DND-41 (cell line): ENCODE results near the gene GADD45G.

ENCODE experiments used
- ATAC-seq: fragments of 200-7000 bp; cut with Tn5 transposase; 3 replicates; pipeline ENCODE4 v1.9.1; 2021; ENCODE audit warnings: low read depth; ENCODE audit not compliant: insufficient read depth
- DNase-seq: peaks from one replicate; pipeline ENCODE4 v3.0.0-alpha.2; 2020
- H2AFZ ChIP-seq: 2 replicates; pipeline ENCODE4 v1.6.0; 2012; ENCODE audit warnings: low read depth, low read length
- H3K27ac ChIP-seq: 2 replicates; pipeline ENCODE4 v1.5.1; 2012; ENCODE audit warnings: low read length, inconsistent platforms
- H3K27me3 ChIP-seq: fragments of 200-600 bp; sonication (generic); 2 replicates; pipeline ENCODE4 v1.6.0; 2012; ENCODE audit warnings: low read length, mild to moderate bottlenecking, inconsistent platforms; ENCODE audit not compliant: insufficient read depth, poor library complexity
- H3K36me3 ChIP-seq: 2 replicates; pipeline ENCODE4 v1.5.1; 2012; ENCODE audit warnings: low read length, inconsistent platforms; ENCODE audit not compliant: insufficient read depth
- H3K4me1 ChIP-seq: 2 replicates; pipeline ENCODE4 v1.5.1; 2012; ENCODE audit warnings: mild to moderate bottlenecking, low read length; ENCODE audit not compliant: insufficient read depth
- H3K4me2 ChIP-seq: 2 replicates; pipeline ENCODE4 v1.6.0; 2012; ENCODE audit warnings: mild to moderate bottlenecking, moderate library complexity, low read length, inconsistent platforms; ENCODE audit not compliant: insufficient read depth
- H3K4me3 ChIP-seq, 2 experiments: fragments of 200-600 bp in 1 of 2; shearing (Covaris generic) in 1 of 2; 2 replicates each; pipeline ENCODE4 v1.5.1; 2012 to 2016; ENCODE audit warnings: inconsistent platforms in 2 of 2, low read length in 2 of 2, mild to moderate bottlenecking in 2 of 2, low read depth in 1 of 2, moderate library complexity in 1 of 2
- H3K79me2 ChIP-seq: 2 replicates; pipeline ENCODE4 v1.6.0; 2012; ENCODE audit warnings: low read length, inconsistent platforms; ENCODE audit not compliant: insufficient read depth
- H3K9ac ChIP-seq: 2 replicates; pipeline ENCODE4 v1.6.0; 2012; ENCODE audit warnings: low read depth, mild to moderate bottlenecking, inconsistent platforms, low read length, moderate library complexity
- H3K9me3 ChIP-seq: 2 replicates; pipeline ENCODE4 v1.5.1; 2012; ENCODE audit warnings: low read length, moderate library complexity, mild to moderate bottlenecking, inconsistent platforms; ENCODE audit not compliant: insufficient read depth, severe bottlenecking
- H4K20me1 ChIP-seq: 2 replicates; pipeline ENCODE4 v1.6.0; 2012; ENCODE audit warnings: low read length; ENCODE audit not compliant: insufficient read depth
- CTCF ChIP-seq: IDR thresholded peaks from 2 replicates; pipeline ENCODE4 v1.5.1; 2012; ENCODE audit warnings: borderline replicate concordance, low read length, moderate library complexity, mild to moderate bottlenecking; ENCODE audit not compliant: poor library complexity, severe bottlenecking; ENCODE audit errors: extremely low read depth
- EZH2 ChIP-seq: IDR thresholded peaks from 3 replicates; pipeline ENCODE4 v1.6.1; 2012; ENCODE audit warnings: borderline replicate concordance, low read depth, mild to moderate bottlenecking, moderate library complexity, low read length, inconsistent platforms; ENCODE audit not compliant: severe bottlenecking

Gene GADD45G

GRCh38 chr9:89586311-89586710, 18.5 kb upstream of the GADD45G start:
- Histone ChIP-seq H3K9ac (no peak overlapping the region), H3K27me3 (peaks cover 5% of the 10 kb centered on the region), H3K36me3 (no peaks in the 10 kb centered on the region), H4K20me1 (no peaks in the 10 kb centered on the region), H2AFZ (no peak overlapping the region), H3K4me2 (no peak overlapping the region), H3K4me3 (no peak overlapping the region), H3K9me3 (no peaks in the 10 kb centered on the region), H3K79me2 (no peaks in the 10 kb centered on the region), H3K4me1 (no peaks in the 10 kb centered on the region), H3K27ac (no peak overlapping the region)
- ATAC-seq: no peak
- no peak for TF ChIP-seq EZH2
- TF ChIP-seq CTCF: no peak
- no peak for DNase-seq

- H3K36me3 ChIP-seq: no peaks in the 10 kb centered on the region
- ATAC-seq: no peak
- H3K27me3 ChIP-seq: peaks cover 5% of the 10 kb centered on the region
- H3K9me3 ChIP-seq: no peaks in the 10 kb centered on the region
- H3K4me1 ChIP-seq: no peaks in the 10 kb centered on the region
- no peak overlapping the region for H3K4me3 ChIP-seq
- DNase-seq: no peak
- H4K20me1 ChIP-seq: no peaks in the 10 kb centered on the region
- H3K27ac ChIP-seq: no peak overlapping the region
- H3K79me2 ChIP-seq: no peaks in the 10 kb centered on the region
- TF ChIP-seq CTCF (no peak), EZH2 (no peak)
- no peak overlapping the region for H3K4me2 ChIP-seq
- H2AFZ ChIP-seq: no peak overlapping the region
- H3K9ac ChIP-seq: no peak overlapping the region
Measured at GRCh38 chr9:89588271-89588879, 16.4 kb upstream of the GADD45G start.

- H3K27ac ChIP-seq: no peak overlapping the region
- no peak overlapping the region for H3K4me2 ChIP-seq
- no peak for ATAC-seq
Measured at GRCh38 chr9:89590415-89590814, 14.4 kb upstream of the GADD45G start.

More at GRCh38 chr9:89590415-89590814, 14.4 kb upstream of the GADD45G start:
- peaks cover 5% of the 10 kb centered on the region for H3K27me3 ChIP-seq
- no peaks in the 10 kb centered on the region for H3K36me3 ChIP-seq
- no peak for TF ChIP-seq CTCF
- H3K4me1 ChIP-seq: no peaks in the 10 kb centered on the region
- DNase-seq: no peak
- no peak overlapping the region for H3K9ac ChIP-seq
- H2AFZ ChIP-seq: no peak overlapping the region
- no peaks in the 10 kb centered on the region for H4K20me1 ChIP-seq
- H3K9me3 ChIP-seq: no peaks in the 10 kb centered on the region
- no peak overlapping the region for H3K4me3 ChIP-seq
- no peaks in the 10 kb centered on the region for H3K79me2 ChIP-seq
